HL-60/S4 treated with phorbol 12-myristate 13-acetate at 8.2 ng/mL for 4 days and 3 days (cell line): ENCODE results near the gene PLXNA1.

Experiments
- in situ Hi-C: fragments of 300-500 bp; cut with MboI; formaldehyde crosslinking; loops from 2 replicates; pipeline ENCODE4 v1.15.0; 2022; ENCODE audit warnings: low sequenced_read_pairs

PLXNA1 gene

DNA sequence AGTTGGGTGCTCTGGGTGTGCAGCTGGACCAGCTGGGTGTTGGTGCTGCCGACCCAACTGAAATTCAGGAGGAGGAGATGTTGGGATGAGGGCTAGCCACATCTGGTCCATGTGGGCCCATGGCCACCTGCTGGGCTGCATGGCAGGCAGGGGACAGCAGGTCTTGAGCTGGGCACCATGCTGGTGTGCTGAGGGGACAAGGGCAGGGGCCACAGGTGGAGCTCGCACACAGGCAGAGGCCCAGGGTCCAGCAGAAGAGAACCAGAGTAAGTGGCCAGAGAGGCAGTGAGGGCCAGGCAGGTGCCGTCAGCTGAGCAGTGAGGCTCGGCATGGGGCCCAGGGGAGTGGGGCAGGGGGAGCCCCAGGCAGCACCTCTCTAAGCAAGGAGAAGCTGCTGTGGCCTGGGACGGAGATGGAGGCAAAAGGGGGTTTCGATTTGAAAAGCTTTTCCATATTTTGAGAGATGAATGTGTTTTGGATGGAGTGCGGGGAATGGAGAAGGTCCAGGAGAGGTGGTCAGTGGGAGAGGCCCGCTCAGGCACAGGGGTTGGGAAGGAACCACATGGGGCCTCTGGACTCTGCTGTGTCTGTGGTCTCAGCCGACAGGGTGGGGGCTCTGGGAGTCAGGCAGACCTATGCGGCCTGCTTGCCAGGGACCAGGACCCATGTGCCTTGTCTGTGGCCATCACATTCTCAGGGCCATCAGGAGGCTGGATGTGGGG, 30.5 kb upstream of the PLXNA1 start:
- in situ Hi-C loops, result no loop called here

DNA sequence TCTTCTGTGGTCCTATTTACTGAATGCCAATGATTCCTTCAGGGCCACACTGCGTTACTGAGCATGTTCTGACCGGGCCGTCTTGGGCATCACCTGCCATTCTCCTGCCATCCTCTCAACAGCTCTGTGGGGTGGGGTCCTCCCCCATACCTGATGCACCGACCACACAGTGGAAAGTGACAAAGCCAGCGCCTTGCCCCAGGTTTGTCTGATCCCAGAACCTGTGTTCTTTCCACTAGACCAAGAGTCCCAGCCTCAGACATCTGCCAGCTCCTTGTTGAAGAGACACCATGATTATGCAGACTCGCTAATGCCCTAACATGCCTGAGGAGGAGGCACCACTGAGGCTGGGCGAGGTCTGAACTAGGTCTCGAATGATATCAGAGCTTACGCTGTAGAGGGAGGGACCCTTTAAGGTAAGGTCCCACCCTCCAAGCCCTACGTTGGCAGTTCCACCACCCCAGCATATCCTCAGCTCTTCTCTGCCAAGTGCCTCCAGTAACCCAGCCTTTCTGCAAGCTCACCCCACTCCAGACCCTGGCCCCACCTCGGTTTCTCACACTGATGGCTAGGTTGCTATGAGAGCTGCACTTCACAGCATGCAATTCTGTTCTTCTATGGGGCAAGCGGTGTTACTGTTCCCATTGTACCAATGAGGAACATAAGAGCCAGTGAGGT, 29.8 kb upstream of the PLXNA1 start:
- in situ Hi-C loops, result no loop called here

DNA sequence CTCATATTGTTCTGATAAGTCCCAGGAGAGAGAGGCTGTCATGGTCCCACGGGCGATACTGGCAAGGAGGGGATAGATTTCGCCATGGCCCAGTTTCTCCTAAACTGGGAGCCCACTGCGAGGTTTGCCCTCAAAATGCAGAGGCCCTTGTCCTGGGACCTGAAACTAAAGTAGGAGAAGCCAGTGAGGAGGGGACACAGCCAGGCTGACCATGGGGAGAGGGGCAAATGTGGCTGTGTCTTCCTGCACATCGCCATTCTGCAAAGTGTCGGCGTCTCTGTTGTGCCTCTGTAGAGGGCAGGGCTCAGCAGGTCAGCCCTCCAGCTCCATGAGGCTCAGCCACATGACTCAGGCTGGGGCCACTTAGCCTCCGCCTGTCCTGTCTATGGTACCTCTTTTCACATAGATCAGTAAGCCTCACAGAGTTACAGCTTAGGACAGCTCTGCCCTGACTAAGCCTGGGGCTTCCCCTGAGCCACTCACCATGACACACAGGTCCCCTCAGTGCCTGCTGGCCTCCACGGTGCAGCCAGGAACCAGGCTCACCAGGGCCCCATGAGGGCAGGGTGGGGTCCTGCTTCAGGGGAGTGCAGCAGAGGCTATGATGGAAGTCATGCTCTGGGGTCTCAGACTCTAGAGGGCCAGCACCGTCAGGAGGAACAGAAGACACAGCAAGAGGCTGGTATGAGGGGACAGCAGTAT, 28.6 kb upstream of the PLXNA1 start:
- in situ Hi-C loops, result no loop called here

DNA sequence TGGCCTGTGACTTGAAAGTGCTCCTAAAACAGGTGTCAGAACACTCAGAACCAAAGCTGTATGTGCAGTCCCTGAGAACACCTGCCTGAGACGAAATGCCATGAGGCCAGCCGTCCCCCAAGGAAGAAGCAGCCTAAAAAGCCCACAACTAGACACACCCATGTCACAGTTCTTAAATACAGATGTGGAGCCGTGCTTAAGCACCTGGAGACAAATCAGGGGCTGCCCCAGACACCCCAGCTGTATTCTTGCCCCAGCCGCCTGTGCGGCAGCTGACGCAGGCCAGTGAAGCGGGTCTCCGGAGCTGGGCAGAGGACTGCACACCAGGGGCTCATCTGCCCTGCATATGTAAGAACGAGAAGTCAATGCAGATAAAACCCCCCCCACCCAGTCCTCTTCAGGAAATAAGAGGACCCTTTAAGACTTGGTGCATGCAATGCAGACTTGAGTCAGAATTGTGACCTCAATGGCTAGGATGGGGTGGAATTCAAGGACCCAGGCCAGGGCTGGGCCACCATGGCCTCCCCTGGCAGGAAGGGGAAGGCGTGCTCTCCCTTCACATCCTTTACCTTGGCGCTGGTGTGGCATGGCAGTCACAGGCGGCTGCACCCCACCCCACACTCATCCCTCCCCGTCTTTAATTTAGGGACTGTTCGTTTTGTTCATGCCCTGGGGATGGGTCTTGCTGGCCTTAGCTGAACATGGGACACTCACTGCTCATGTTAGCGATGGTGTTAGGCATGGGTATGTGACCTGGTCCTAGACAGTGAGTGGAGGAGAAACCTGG, 27.7 kb upstream of the PLXNA1 start:
- in situ Hi-C loops, result no loop called here

DNA sequence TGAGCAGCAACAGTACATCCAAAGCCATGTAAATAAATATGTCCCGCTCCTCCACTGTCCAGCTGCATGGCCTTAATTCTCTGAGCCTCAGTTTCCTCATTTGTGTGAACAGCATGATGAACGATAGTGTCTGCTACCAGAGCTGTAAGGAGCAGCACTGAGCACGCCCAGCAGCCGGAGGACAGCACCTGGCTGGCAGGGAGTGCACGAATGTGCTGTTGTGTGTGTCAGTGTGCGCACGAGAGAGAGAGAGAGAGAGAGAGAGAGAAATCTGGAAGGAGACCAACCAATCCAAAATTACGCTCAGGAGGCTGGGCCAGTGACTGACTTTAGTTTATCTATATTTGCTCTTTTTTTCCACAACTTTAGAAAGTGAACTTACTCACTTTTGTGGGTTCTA, 26.6 kb upstream of the PLXNA1 start:
- in situ Hi-C loops, result no loop called here

DNA sequence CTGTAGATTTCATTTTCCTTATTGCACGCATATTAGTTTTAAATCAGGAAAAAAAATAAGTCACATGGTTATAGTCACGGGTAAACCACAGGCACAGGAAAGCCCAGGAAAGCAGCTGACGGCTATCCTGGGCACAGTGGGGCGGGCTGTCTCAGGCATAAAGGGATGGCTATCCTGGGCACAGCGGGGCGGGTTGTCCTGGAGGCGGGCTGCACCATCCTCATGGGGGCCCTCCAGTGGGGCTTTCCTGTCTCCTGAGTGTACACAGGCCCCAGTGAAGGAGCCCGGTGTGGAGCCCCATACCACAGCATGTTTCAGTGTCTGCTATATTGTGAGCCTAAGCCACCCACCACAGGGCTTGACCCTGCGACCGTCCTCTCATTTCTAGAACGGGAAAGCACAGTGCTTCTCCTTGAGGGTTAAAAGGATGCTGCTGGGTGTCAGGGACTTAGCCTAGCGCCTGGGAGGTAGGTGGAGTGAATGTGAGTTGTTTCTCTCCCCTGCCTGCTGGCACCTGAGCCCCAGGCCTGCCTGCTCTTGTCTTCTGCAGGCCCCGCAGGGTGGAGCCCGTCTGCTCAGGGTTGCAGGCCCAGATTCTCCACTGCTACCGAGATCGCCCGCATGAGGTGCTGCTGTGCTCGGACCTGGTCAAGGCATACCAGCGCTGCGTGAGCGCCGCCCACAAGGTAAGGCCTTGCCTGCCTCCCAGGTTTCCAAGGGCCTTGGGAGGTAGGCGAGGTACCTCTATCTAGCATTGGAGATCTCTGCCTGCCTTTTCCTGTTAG, 25.9 kb upstream of the PLXNA1 start:
- in situ Hi-C loops, result no loop called here

DNA sequence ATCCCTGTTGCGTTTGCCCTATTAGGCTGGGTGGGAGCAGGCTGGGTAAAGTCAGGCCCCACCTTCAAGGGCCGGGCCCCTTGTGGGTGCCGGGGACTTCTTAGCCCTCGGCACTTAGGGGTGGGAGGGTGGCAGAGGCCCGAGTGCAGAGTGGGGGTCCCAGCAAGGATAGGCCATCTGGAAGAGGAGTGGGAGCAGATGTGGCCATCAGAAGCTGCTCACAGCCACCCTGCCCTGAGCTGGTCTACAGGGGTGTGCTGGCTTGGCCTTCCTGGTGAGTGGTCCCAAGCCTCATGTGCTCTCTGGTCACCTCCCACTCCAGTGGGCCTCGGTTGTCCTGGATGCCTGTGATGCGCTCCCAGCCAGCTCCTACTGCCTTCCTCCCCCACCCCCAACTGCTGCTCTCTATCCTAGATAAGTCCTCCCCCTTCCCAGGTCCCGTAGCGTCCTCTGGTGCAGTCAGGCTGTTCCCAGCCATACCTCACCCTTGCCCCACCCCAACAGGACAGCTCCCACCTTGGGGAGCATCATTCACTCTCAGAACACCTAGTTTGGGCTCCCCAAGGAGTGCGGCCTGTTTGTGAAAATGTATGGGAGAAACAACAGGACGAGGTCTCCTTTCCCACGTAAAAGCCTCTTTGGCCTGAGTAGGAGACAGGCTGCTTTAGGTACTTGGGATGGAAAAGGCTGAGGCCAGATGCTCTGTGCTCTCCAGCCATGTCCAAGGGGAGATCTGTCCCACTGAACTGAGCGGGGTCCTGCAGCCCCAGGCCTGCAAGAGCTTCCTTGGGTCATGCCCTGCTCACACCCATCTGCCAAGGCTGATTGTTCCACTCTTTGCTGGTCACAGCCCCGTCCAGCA, 24.9 kb upstream of the PLXNA1 start:
- in situ Hi-C loops, result no loop called here

DNA sequence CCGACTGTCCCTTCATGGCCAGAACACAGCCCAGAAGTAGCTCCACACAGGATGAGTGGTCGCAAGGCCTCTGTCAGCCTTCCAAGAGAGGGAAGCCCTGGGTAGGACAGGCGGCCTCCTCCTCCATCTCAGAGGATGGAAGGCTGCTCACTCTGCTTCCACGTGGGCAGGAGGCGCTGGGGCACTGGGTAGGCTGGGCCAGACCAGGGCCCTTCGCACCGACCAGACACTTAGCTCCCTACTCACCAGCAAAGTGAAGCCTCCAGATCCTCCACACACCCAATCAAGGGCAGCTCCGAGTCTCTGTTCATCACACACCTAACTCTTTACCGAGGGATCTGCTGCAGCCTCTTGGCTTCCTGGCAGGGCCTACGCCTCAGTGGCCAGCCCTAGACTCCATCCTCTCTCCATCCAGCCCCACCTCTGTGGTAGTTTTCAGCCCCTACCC, 24.3 kb upstream of the PLXNA1 start:
- in situ Hi-C loops, result no loop called here

DNA sequence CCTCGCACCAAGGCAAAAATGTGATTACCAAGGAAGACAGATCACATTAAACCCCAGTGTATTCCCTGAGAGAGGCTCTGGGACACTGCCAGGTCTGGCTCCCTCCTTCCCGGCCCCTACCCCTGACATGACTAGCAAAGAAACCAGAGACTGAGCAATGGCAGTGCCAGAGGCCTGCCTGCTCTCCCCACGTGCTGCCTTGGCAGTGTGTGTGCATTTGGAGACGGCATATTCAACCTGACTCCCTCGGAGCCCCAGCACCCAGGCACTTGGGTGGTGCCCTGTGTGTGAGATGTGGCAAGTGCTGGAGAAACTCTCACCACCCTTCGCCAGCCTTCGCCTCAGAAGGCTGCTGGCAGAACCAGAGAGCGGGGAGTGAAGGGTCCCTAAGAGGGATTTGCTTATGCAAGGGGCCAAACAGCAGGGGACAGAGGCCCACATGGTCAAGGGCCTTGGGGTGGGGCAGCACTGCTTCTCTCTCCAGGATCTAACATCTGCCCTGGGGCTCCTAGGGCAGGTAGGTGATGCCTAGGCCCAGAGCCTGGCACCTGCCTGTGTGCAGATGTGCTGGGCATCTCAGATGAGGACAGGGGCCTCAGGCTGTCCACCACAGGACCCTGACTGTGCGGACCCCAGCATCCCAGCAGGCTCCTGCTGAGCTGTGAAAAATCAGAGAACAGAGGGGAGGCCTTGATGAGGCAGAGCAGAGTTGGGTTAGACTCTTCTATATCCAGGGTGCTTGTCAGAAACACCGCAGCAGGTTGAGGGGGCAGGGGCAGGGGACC, 23.6 kb upstream of the PLXNA1 start:
- in situ Hi-C loops, result no loop called here

DNA sequence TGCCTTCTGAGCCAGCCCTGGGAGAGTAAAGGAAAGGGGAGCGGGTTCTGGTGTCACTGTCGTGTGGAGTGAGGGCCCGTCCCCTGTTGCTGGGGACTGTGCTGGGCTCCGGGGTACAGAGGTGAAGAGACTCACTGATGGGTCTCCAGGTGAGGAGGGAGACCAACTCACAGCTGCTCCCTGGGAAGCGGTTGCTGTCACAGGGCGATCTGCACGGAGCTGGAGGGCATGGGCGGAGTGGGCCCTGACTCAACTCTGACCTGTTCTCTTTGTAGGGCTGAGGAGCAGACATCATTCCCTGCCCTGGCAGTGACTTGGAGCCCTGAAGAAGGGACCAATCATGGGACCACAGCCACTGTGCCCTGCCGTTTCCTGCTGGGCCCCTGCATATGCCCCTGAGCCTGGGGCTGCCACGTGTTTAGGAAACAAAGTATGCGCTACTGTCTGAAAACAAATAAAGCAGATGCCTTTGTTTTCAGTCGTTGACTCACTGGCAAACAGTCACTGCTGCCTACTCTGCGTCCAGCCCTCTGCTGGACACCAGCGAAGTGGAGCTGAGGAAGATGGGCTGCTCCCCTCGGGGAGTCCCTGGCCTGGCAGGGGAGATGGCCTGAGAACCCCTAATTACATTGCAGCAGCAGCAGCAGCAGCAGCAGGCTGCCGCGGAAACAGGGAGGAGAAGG, 22.9 kb upstream of the PLXNA1 start:
- in situ Hi-C loops, result no loop called here

DNA sequence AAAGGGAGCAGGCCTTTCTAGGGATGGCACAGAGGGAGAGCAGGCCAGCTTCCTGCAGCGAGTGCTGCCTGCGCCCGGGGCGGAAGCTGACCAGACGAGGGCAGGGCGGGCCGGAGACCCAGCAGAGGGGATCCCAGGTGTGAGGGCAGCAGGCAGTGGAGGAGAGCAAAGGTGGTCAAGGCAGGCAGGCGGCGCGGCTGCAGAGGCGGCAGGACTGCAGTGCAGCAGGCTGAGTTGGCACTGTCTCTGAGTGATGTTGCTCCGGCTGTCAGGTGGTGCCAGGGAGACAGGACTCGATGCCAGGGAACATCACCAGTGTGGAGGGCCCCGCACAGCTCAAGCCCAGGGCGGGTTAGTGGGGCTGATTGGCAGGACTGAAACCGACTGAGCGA, 22.3 kb upstream of the PLXNA1 start:
- in situ Hi-C loops, result no loop called here

DNA sequence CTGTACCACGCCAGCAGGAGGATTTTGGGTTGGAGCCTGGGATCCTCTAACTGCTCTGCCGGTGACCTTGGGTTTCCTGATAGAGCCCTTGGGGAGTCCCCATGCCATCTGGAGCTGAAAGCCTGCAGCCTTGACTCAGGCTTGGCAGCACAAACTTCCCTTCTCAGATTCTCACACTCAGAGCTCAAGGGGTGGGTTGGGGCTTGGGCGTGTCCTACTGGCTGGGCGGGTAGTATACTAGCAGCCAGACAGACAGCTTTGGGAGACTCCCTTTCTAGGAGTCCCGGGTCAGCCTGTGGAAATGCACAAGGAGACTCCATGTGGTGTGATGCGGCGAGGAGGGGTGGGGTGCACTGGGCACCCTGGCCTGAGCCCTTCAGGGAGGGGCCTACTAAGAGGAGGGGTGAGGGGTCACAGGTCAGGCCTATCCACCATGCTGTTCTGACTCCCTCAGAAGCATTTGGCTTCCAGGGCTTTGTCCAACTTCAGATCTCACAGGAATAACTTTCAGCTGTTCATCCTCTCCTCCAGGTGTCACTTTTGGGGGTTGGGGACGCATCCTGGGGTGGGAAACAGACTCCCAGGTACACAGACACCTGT, 21.6 kb upstream of the PLXNA1 start:
- in situ Hi-C loops, result no loop called here

DNA sequence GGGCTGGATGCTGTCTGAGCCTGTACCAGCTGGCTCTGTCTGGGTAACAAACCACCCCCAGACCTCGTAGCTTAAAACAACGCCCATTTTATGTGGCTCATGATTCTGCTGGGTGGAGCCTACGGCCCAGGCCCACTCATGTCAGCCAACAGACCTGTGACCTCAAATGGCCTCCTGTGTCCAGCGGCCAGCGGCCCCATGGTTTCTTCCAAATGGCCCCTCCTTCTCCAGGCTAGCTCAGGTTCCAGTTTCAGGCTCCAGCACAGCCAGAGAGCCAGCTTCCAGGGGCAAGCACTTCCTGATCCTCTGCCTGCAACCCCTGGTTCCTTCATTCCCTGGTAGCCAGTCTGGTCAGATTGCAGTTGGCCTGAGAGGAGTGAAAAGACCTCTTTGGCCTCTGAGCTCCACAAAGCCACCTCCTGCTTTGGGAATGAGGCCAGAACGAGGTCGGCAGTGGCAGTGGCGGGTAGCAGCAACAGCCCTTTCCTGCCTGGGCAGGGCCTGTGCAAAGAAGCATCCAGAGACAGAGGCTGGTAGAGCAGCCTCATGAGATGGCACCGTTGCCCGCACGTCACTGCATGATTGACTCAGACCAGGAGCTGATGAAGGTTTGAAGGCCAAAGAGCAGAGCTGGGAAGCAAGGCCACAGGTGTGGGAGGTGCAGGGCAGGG, 21.0 kb upstream of the PLXNA1 start:
- in situ Hi-C loops, result no loop called here

DNA sequence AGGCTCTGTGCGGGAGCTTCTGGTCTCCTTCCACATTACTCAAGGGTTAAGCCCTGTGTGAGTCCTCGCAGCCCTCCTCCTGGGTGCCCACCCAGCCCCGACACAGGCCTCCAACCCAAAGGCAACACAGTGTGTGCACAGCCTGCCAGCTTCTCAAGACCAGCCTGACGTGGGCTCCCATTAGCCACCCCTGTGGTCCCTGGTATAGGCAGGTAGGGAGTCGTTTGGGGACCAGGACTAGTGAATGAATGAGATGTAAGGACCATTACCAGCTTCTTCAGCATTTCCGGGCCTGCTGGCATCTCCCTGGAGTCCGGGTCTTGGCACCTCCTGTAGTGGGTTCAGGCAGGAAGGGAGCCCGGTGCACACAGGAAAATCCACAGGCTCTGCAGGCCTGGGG, 20.2 kb upstream of the PLXNA1 start:
- in situ Hi-C loops, result no loop called here

DNA sequence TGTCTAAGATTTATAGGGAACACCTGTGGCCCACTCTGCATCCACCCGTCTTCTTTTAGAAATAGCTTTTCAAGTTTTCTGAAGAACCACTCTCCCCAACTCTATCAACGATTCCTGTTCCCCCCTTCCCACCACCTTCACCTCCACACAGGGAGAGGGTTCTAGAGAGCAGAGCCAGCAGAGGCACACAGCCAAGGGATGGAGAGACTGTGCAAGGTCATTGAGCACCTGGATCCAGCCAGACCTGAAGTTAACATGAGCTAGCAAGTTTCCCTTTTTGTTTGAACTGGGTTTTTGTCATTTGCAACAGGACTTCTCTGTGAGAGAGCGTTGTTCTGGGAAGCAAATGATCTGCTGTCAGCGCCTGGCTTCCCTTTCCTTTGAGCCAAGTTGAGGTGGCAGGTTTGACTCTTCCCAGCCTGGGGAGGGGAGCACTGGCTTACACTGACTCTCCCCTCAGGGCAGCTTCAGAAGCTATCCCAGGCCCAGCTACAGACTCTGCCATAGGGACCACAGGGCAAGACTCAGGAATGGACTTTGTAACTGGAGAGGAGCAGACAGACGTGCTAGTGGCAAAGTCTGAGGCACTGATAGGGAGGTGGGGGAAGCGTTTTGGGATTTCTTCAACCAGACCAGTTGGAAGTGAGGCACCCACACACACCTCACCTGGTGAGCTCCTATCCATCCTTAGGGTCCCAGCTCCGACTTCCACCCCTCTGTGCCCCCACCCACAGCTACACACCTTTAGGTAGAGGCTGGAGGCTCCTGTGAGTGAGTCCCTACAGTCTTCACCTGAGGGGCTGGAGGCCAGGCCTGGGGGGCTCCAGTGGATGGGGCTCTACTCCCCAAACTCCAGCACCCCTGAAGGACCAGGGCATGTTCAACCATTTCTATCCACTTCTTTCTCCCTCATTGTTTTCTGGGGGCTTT, 19.4 kb upstream of the PLXNA1 start:
- in situ Hi-C loops, result no loop called here

DNA sequence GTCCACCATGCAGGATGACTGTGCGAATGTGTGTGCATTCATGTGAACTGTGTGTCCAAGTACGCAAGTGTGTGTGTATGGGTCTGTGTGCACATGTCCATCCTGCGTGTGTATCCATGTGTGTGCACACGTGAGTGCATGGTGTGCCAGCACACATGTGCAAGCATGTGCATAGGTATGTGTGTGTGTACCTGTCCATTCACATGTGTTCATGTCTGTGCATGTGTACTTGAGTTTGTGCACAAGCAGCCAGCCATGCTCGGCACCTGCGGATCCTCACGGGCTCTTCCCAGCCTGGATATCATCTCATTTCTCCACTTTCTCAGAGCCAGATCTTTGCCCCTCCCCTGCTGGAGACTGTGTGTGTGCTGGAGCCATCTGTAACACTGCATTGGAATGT, 18.7 kb upstream of the PLXNA1 start:
- in situ Hi-C loops, result no loop called here
